HepG2 (cell line): Measurements from ENCODE around the gene THOP1. TPM values are rescaled to one million over a fixed set of nuclear protein-coding genes. Genes with fewer than 3 reads are reported as not detected.

Source experiments
- AGO2 ChIP-seq: fragments of 200-400 bp; formaldehyde crosslinking; optimal IDR thresholded peaks from 2 replicates; pipeline ENCODE3; 2017; ENCODE audit warnings: mild to moderate bottlenecking, low read depth, low read length, moderate library complexity
- CREB1 ChIP-seq, 2 experiments: fragments of 450-650 bp in 1 of 2; IDR thresholded peaks; 2 replicates each; pipeline ENCODE4 v1.6.1; 2016 to 2017; ENCODE audit warnings: control low read depth in 1 of 2, mild to moderate bottlenecking in 1 of 2, missing compliant biosample characterization in 1 of 2, missing genetic modification characterization in 1 of 2
- FOXA3 ChIP-seq: IDR thresholded peaks from 2 replicates; pipeline ENCODE4 v1.6.1; 2016; ENCODE audit warnings: missing genetic modification reagents, missing compliant biosample characterization
- HCFC1 ChIP-seq: fragments of 150-350 bp; IDR thresholded peaks from 2 replicates; pipeline ENCODE4 v1.6.1; 2014; ENCODE audit warnings: low read depth, low read length
- HOXA5 ChIP-seq: sonication (generic); formaldehyde crosslinking; IDR thresholded peaks from 2 replicates; pipeline ENCODE4 v1.4.0; 2020; ENCODE audit warnings: missing genetic modification reagents
- IKZF4 ChIP-seq: sonication (generic); formaldehyde crosslinking; IDR thresholded peaks from 2 replicates; pipeline ENCODE4 v1.5.1; 2020; ENCODE audit warnings: borderline replicate concordance, mild to moderate bottlenecking, low read depth, missing genetic modification reagents; ENCODE audit errors: not compliant biosample characterization
- NR0B2 ChIP-seq: sonication (generic); formaldehyde crosslinking; IDR thresholded peaks from 2 replicates; pipeline ENCODE4 v1.4.0; 2020; ENCODE audit warnings: mild to moderate bottlenecking, missing genetic modification reagents
- POGK ChIP-seq: sonication (generic); formaldehyde crosslinking; conservative IDR thresholded peaks from 2 replicates; pipeline ENCODE4 v1.8.0; 2022; ENCODE audit warnings: mild to moderate bottlenecking, moderate library complexity, missing genetic modification reagents
- RNF2 ChIP-seq: fragments of 450-650 bp; conservative IDR thresholded peaks from 2 replicates; pipeline ENCODE4 v1.6.1; 2016; ENCODE audit warnings: low read depth
- SP1 ChIP-seq, 2 experiments: fragments of 450-650 bp in 1 of 2; sonication (generic) in 1 of 2; formaldehyde crosslinking in 1 of 2; IDR thresholded peaks; 2 replicates each; pipeline versions ENCODE4 v1.4.0 to v1.6.1; 2016 to 2020; ENCODE audit warnings: missing genetic modification reagents in 1 of 2
- SRY ChIP-seq: sonication (generic); formaldehyde crosslinking; IDR thresholded peaks from 2 replicates; pipeline ENCODE4 v1.8.0; 2022; ENCODE audit warnings: mild to moderate bottlenecking, missing genetic modification reagents
- TFDP1 ChIP-seq: IDR thresholded peaks from 2 replicates; pipeline ENCODE4 v1.6.1; 2016; ENCODE audit warnings: missing compliant biosample characterization, missing genetic modification reagents, borderline replicate concordance
- TMF1 ChIP-seq: sonication (generic); formaldehyde crosslinking; IDR thresholded peaks from 2 replicates; pipeline ENCODE4 v1.8.1; 2022; ENCODE audit warnings: low read depth, missing genetic modification reagents
- TOPORS ChIP-seq: sonication (generic); formaldehyde crosslinking; IDR thresholded peaks from 2 replicates; pipeline ENCODE4 v1.8.0; 2023; ENCODE audit warnings: mild to moderate bottlenecking, missing genetic modification reagents
- YEATS2 ChIP-seq: sonication (generic); formaldehyde crosslinking; IDR thresholded peaks from 2 replicates; pipeline ENCODE4 v1.4.0; 2020; ENCODE audit warnings: missing genetic modification reagents, borderline replicate concordance
- ZBTB14 ChIP-seq: sonication (generic); formaldehyde crosslinking; IDR thresholded peaks from 2 replicates; pipeline ENCODE4 v1.4.0; 2020; ENCODE audit warnings: missing genetic modification reagents
- ZFP36L1 ChIP-seq: sonication (generic); formaldehyde crosslinking; IDR thresholded peaks from 2 replicates; pipeline ENCODE4 v1.8.0; 2022; ENCODE audit warnings: mild to moderate bottlenecking, missing genetic modification reagents, moderate library complexity
- ZFP82 ChIP-seq: sonication (generic); formaldehyde crosslinking; IDR thresholded peaks from 2 replicates; pipeline ENCODE4 v1.5.1; 2020; ENCODE audit warnings: mild to moderate bottlenecking, missing genetic modification reagents, borderline replicate concordance
- ZNF138 ChIP-seq: sonication (generic); formaldehyde crosslinking; IDR thresholded peaks from 2 replicates; pipeline ENCODE4 v1.5.0; 2020; ENCODE audit warnings: mild to moderate bottlenecking, low read depth, missing genetic modification reagents
- ZNF160 ChIP-seq: sonication (generic); formaldehyde crosslinking; IDR thresholded peaks from 2 replicates; pipeline ENCODE4 v1.8.0; 2022; ENCODE audit warnings: mild to moderate bottlenecking, inconsistent platforms, missing genetic modification reagents
- ZNF501 ChIP-seq: sonication (generic); formaldehyde crosslinking; IDR thresholded peaks from 2 replicates; pipeline ENCODE4 v1.5.1; 2020; ENCODE audit warnings: mild to moderate bottlenecking, moderate library complexity, missing genetic modification reagents
- ZNF563 ChIP-seq: sonication (generic); formaldehyde crosslinking; IDR thresholded peaks from 2 replicates; pipeline ENCODE4 v1.8.0; 2022; ENCODE audit warnings: mild to moderate bottlenecking, moderate library complexity, missing genetic modification reagents
- ZNF768 ChIP-seq: sonication (generic); formaldehyde crosslinking; IDR thresholded peaks from 2 replicates; pipeline ENCODE4 v1.4.0; 2020; ENCODE audit warnings: missing genetic modification reagents
- ZSCAN20 ChIP-seq: sonication (generic); formaldehyde crosslinking; IDR thresholded peaks from 2 replicates; pipeline ENCODE4 v1.4.0; 2020; ENCODE audit warnings: missing genetic modification reagents, mild to moderate bottlenecking, borderline replicate concordance
- ZSCAN21 ChIP-seq: sonication (generic); formaldehyde crosslinking; IDR thresholded peaks from 2 replicates; pipeline ENCODE4 v1.8.0; 2022; ENCODE audit warnings: mild to moderate bottlenecking, missing genetic modification reagents, moderate library complexity, borderline replicate concordance
- polyA plus RNA-seq, 8 experiments: library from polyadenylated mRNA; depleted of rRNA in 3 of 8; stranded (reverse) in 7 of 8; unstranded in 1 of 8; fragments of >200 nt; fragmentation: Illumina TruSeq in 4 of 8; extraction: Trizol in 4 of 8; gene quantifications; 2 replicates each; pipeline versions ENCODE4 v1.2.1 to v1.2.3, GENCODE V29; 2011 to 2016; ENCODE audit warnings: low read depth in 4 of 8, missing spikeins in 1 of 8, mixed read lengths in 1 of 8; ENCODE audit not compliant: insufficient read depth in 1 of 8
- total RNA-seq, 5 experiments: library from RNA; depleted of rRNA; stranded (reverse); fragments of >200 nt; fragmentation: Illumina TruSeq; extraction: Trizol; gene quantifications; 2 replicates each; pipeline ENCODE4 v1.2.3, GENCODE V29; 2016; ENCODE audit warnings: low read depth in 1 of 5

THOP1 gene
- total and polyA plus RNA-seq, 2 of the 13 experiments (the other 11 are each of a cell fraction or from before 2014, with no cell fraction given), result 74.4 to 116 TPM

- TF ChIP-seq FOXA3 (CRISPR knock-in tag), result peak; percentile 28; the same call in 1 of the 2 replicates
- peak; percentile 17; the same call in 1 of the 2 replicates for TF ChIP-seq YEATS2
- peak; percentile 97 for TF ChIP-seq ZBTB14 (CRISPR knock-in tag)
- TF ChIP-seq CREB1 (IDR thresholded peaks at IDR 0.05), result peak; percentile 40; the same call in 1 of the 2 replicates
- no peak for TF ChIP-seq CREB1 (CRISPR knock-in tag; IDR thresholded peaks at IDR 0.05)
- TF ChIP-seq ZSCAN20, result peak; percentile 50
- no peak for TF ChIP-seq SP1 (IDR thresholded peaks at IDR 0.05)
- TF ChIP-seq SP1 (CRISPR knock-in tag; IDR thresholded peaks at IDR 0.05), result peak; percentile 91
- TF ChIP-seq ZFP82 (CRISPR knock-in tag), result no peak
- no peak for TF ChIP-seq ZNF501 (CRISPR knock-in tag)
- peak; percentile 57; the same call in 1 of the 2 replicates for TF ChIP-seq ZNF160 (CRISPR knock-in tag)
- peak; percentile 45; the same call in 1 of the 2 replicates for TF ChIP-seq HOXA5
- TF ChIP-seq ZNF138 (CRISPR knock-in tag), result no peak
- peak; percentile 51; the same call in 1 of the 2 replicates for TF ChIP-seq ZNF768 (CRISPR knock-in tag)
- peak; percentile 42; the same call in 1 of the 2 replicates for TF ChIP-seq TOPORS (CRISPR knock-in tag)
- TF ChIP-seq IKZF4, result peak; percentile 59
- TF ChIP-seq ZFP36L1 (CRISPR knock-in tag), result no peak
- TF ChIP-seq AGO2, result peak; percentile 29
- TF ChIP-seq SRY (CRISPR knock-in tag), result peak; percentile 22; the same call in 1 of the 2 replicates
- peak; percentile 34; the same call in 1 of the 2 replicates for TF ChIP-seq TMF1
- TF ChIP-seq POGK, result peak; percentile 41; the same call in 1 of the 2 replicates
- peak; percentile 83; the same call in 1 of the 2 replicates for TF ChIP-seq TFDP1
- 0 out of 2 replicates have a peak, but pooled peaks have one; percentile 47 for TF ChIP-seq RNF2
- peak; percentile 43; the same call in 1 of the 2 replicates for TF ChIP-seq NR0B2 (CRISPR knock-in tag)
- TF ChIP-seq ZNF563, result peak; percentile 90
- peak; percentile 86; the same call in 1 of the 2 replicates for TF ChIP-seq ZSCAN21
- TF ChIP-seq HCFC1, result peak; percentile 17; the same call in 1 of the 2 replicates
Observed at GRCh38 chr19:2785244-2785997, at the start of gene THOP1 (continued).
